KOPT-K1 (cell line): Measurements from ENCODE around the gene PON2.
"Not testable (repeated sequence)": the region's sequence is repeated elsewhere in the genome, so short reads cannot be mapped to it uniquely, and the experiment has no call there.

Experiments used
- H3K27ac ChIP-seq: fragments of 200-600 bp; sonication (generic); 2 replicates; pipeline ENCODE4 v1.5.1; 2016; ENCODE audit warnings: antibody characterized with exemption, mild to moderate bottlenecking, low read depth, low read length; ENCODE audit not compliant: poor library complexity, severe bottlenecking
- H3K36me3 ChIP-seq: fragments of 200-600 bp; sonication (generic); 2 replicates; pipeline ENCODE4 v1.5.1; 2017; ENCODE audit warnings: antibody characterized with exemption, mild to moderate bottlenecking, low read length, moderate library complexity; ENCODE audit not compliant: insufficient read depth
- H3K9me3 ChIP-seq: fragments of 200-600 bp; sonication (generic); 2 replicates; pipeline ENCODE4 v1.5.1; 2017; ENCODE audit warnings: antibody characterized with exemption, low read length, mild to moderate bottlenecking; ENCODE audit not compliant: insufficient read depth, poor library complexity, severe bottlenecking

PON2 gene

DNA sequence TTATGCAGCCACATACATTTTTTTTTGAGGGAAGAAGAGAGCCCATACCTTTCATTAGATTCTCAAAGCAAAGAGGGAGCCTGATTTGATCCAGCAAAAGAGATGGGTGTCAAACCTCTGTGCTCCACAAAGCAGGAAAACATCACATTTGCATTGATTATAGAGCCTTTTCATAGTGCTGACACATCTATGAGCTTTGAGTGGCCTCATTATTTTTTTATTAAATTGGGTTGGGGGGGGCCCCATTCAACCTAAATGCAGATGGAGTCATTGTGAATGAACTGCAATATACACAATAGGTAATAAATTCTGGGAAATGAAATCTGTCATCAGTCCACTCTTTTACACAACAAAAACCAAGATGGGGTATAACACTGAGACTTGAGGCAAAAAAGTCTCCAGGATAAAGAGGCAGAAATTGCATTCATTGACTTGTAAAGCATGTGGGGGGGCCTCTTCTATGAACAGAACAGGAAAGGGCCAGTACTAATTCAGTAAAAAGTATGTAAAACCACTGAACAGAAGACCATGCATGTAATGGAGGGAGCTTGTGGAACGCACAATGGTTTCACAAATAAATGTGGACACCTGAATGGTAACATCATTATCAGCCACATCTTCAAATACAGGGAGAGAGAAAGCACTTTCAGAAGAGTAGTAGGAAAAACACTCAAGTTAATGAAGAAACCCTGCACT is 33.2 kb upstream of the PON2 start:
- Histone ChIP-seq H3K36me3 (no peaks in the 10 kb centered on the region), H3K9me3 (no peaks in the 10 kb centered on the region), H3K27ac (no peak overlapping the region)

- not testable (repeated sequence) for H3K36me3 ChIP-seq, H3K27ac ChIP-seq
- peaks cover 40% of the 10 kb centered on the region for H3K9me3 ChIP-seq
These were observed 25.8 kb upstream of the PON2 start for GRCh38 chr7:95460653-95461052.

GRCh38 chr7:95457947-95458346 is 23.1 kb upstream of the PON2 start:
- peaks cover 40% of the 10 kb centered on the region for H3K9me3 ChIP-seq
- no peaks in the 10 kb centered on the region for H3K36me3 ChIP-seq
- no peak overlapping the region for H3K27ac ChIP-seq

- Histone ChIP-seq H3K9me3 (peaks cover 15% of the 10 kb centered on the region), H3K27ac (no peak overlapping the region), H3K36me3 (no peaks in the 10 kb centered on the region)
These were observed 19.7 kb upstream of the PON2 start for GRCh38 chr7:95454438-95455045.

DNA sequence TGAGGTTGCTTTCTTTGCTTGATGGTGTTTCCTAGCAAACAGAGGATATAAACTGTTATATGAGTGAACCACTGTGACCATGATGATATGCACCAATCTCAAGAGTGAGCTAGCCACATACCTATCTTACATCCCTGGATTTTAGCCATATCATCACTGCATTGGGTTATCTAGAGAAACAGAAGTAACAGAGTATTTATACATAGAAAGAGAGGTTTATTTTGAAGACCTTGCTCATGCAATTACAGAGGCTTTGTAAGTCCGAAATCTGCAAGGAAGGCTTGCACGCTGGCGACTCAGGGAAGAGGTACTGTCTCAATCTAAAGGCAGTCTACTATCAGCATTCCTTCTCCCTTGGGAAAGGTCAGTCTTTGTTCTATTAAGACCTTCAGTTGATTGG is 11.8 kb upstream of the PON2 start:
- Histone ChIP-seq H3K27ac (no peak overlapping the region), H3K36me3 (no peaks in the 10 kb centered on the region), H3K9me3 (no peaks in the 10 kb centered on the region)

GRCh38 chr7:95444796-95445195 is 10.0 kb upstream of the PON2 start:
- Histone ChIP-seq H3K36me3 (no peaks in the 10 kb centered on the region), H3K9me3 (no peaks in the 10 kb centered on the region), H3K27ac (no peak overlapping the region)

GRCh38 chr7:95441042-95441823 is 6.4 kb upstream of the PON2 start:
- H3K36me3 ChIP-seq = no peaks in the 10 kb centered on the region

GRCh38 chr7:95440394-95441038 is 5.7 kb upstream of the PON2 start:
- Histone ChIP-seq H3K27ac (no peak overlapping the region), H3K9me3 (no peaks in the 10 kb centered on the region), H3K36me3 (no peaks in the 10 kb centered on the region)

More at GRCh38 chr7:95441042-95441823, 6.4 kb upstream of the PON2 start:
- no peaks in the 10 kb centered on the region for H3K9me3 ChIP-seq
- H3K27ac ChIP-seq = no peak overlapping the region

GRCh38 chr7:95436407-95436806 is 1.6 kb upstream of the PON2 start:
- Histone ChIP-seq H3K36me3 (no peaks in the 10 kb centered on the region), H3K27ac (no peak overlapping the region), H3K9me3 (no peaks in the 10 kb centered on the region)

- Histone ChIP-seq H3K27ac (peak overlapping the region; percentile 42), H3K9me3 (no peaks in the 10 kb centered on the region), H3K36me3 (no peaks in the 10 kb centered on the region)
These were observed 573 bp upstream of the PON2 start for GRCh38 chr7:95435422-95435780.

DNA sequence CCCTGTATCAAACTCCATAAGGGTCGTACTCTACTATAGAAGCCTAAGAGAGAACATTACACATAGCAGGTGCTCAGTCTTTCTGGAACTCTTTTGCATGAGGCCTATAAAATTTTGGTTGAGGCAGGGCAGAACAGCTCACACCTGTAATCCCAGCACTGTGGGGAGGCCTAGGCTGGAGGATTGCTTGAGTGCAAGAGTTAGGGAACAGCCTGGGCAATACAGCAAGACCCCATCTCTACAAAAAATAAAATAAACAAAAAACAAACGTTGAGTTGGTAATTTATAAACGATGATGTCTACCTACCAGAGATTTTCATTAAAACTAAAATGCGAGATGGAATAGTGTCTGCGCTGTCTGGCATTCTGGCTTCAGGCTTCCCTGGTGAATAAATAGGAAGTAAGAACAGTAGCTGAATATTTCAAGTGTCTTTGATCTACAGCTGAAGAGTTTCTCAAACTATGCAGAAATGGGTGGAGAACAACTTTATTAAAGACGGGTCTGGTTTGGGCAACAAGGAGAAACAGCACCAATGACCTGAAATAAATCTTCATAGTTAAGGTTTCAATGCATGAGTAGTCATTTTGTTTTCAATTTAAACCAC is 774 bp downstream of the PON2 start:
- no peaks in the 10 kb centered on the region for H3K9me3 ChIP-seq
- H3K27ac ChIP-seq = peak overlapping the region; percentile 42
- no peaks in the 10 kb centered on the region for H3K36me3 ChIP-seq

- Histone ChIP-seq H3K9me3 (no peaks in the 10 kb centered on the region), H3K36me3 (no peaks in the 10 kb centered on the region), H3K27ac (no peak overlapping the region)
These were observed 1.7 kb downstream of the PON2 start for GRCh38 chr7:95433129-95433528.

- Histone ChIP-seq H3K36me3 (no peaks in the 10 kb centered on the region), H3K9me3 (no peaks in the 10 kb centered on the region), H3K27ac (no peak overlapping the region)
These were observed 2.2 kb downstream of the PON2 start for GRCh38 chr7:95432606-95433005.

GRCh38 chr7:95430864-95431263 is 4.0 kb downstream of the PON2 start:
- H3K9me3 ChIP-seq = no peaks in the 10 kb centered on the region
- no peaks in the 10 kb centered on the region for H3K36me3 ChIP-seq
- H3K27ac ChIP-seq = no peak overlapping the region
